Skeletal muscle satellite cell (primary cell): ENCODE data around the gene DGAT2.

Experiments
- H3K27me3 ChIP-seq: 2 replicates; pipeline ENCODE4 v1.7.0; 2013; ENCODE audit warnings: low read length; ENCODE audit not compliant: control insufficient read depth, insufficient read depth
- H3K36me3 ChIP-seq: 2 replicates; pipeline ENCODE4 v1.7.0; 2013; ENCODE audit warnings: mild to moderate bottlenecking, control low read depth, low read length; ENCODE audit not compliant: insufficient read depth
- H3K4me1 ChIP-seq: 2 replicates; pipeline ENCODE4 v1.7.0; 2013; ENCODE audit warnings: low read length; ENCODE audit not compliant: control insufficient read depth, insufficient read depth
- H3K4me2 ChIP-seq: 2 replicates; pipeline ENCODE4 v1.7.0; 2013; ENCODE audit warnings: mild to moderate bottlenecking, low read length
- H3K4me3 ChIP-seq: 2 replicates; pipeline ENCODE4 v1.7.0; 2013; ENCODE audit warnings: low read length
- H3K9ac ChIP-seq: 2 replicates; pipeline ENCODE4 v1.7.0; 2013; ENCODE audit warnings: mild to moderate bottlenecking, low read depth, low read length, moderate library complexity
- H3K9me3 ChIP-seq: replicated peaks from 2 replicates; pipeline ENCODE4 v1.7.0; 2013; ENCODE audit warnings: mild to moderate bottlenecking, control low read depth, low read length

DGAT2 gene

GRCh38 chr11:75760243-75760642 lies 8.3 kb upstream of the DGAT2 start:
- H3K36me3 ChIP-seq: no peaks in the 10 kb centered on the region

GRCh38 chr11:75760710-75761493 lies 7.7 kb upstream of the DGAT2 start:
- no peaks in the 10 kb centered on the region for H3K9me3 ChIP-seq
- H3K36me3 ChIP-seq: no peaks in the 10 kb centered on the region
- H3K9ac ChIP-seq: no peak overlapping the region
- H3K4me1 ChIP-seq: no peaks in the 10 kb centered on the region
- H3K27me3 ChIP-seq: peaks cover 50% of the 10 kb centered on the region
- H3K4me3 ChIP-seq: no peak overlapping the region
- no peak overlapping the region for H3K4me2 ChIP-seq

More at GRCh38 chr11:75760243-75760642, 8.3 kb upstream of the DGAT2 start:
- H3K4me3 ChIP-seq: no peak overlapping the region
- peaks cover 51% of the 10 kb centered on the region for H3K27me3 ChIP-seq
- no peak overlapping the region for H3K4me2 ChIP-seq
- no peaks in the 10 kb centered on the region for H3K4me1 ChIP-seq
- no peaks in the 10 kb centered on the region for H3K9me3 ChIP-seq
- no peak overlapping the region for H3K9ac ChIP-seq

- H3K9ac ChIP-seq: no peak overlapping the region
- H3K4me1 ChIP-seq: no peaks in the 10 kb centered on the region
- H3K9me3 ChIP-seq: no peaks in the 10 kb centered on the region
- H3K4me3 ChIP-seq: no peak overlapping the region
- no peaks in the 10 kb centered on the region for H3K36me3 ChIP-seq
- H3K27me3 ChIP-seq: peaks cover 55% of the 10 kb centered on the region
- H3K4me2 ChIP-seq: no peak overlapping the region
Observed at GRCh38 chr11:75762158-75762557, 6.4 kb upstream of the DGAT2 start.

GRCh38 chr11:75762885-75763284 lies 5.7 kb upstream of the DGAT2 start:
- Histone ChIP-seq H3K9ac (no peak overlapping the region), H3K36me3 (no peaks in the 10 kb centered on the region), H3K4me1 (peaks cover under 1% of the 10 kb centered on the region), H3K27me3 (peaks cover 56% of the 10 kb centered on the region), H3K4me3 (no peak overlapping the region), H3K4me2 (no peak overlapping the region), H3K9me3 (no peaks in the 10 kb centered on the region)

GRCh38 chr11:75763846-75764245 lies 4.7 kb upstream of the DGAT2 start:
- H3K4me1 ChIP-seq: peaks cover 10% of the 10 kb centered on the region
- no peak overlapping the region for H3K4me3 ChIP-seq
- H3K36me3 ChIP-seq: no peaks in the 10 kb centered on the region
- no peaks in the 10 kb centered on the region for H3K9me3 ChIP-seq
- H3K4me2 ChIP-seq: no peak overlapping the region
- no peak overlapping the region for H3K9ac ChIP-seq
- H3K27me3 ChIP-seq: peaks cover 59% of the 10 kb centered on the region

GRCh38 chr11:75765116-75765515 lies 3.5 kb upstream of the DGAT2 start:
- Histone ChIP-seq H3K9ac (no peak overlapping the region), H3K4me1 (peaks cover 12% of the 10 kb centered on the region), H3K9me3 (no peaks in the 10 kb centered on the region), H3K4me3 (no peak overlapping the region), H3K36me3 (no peaks in the 10 kb centered on the region), H3K27me3 (peaks cover 65% of the 10 kb centered on the region), H3K4me2 (no peak overlapping the region)

GRCh38 chr11:75766443-75767227 lies 1.9 kb upstream of the DGAT2 start:
- Histone ChIP-seq H3K4me1 (peaks cover 12% of the 10 kb centered on the region), H3K9me3 (no peaks in the 10 kb centered on the region), H3K27me3 (peaks cover 71% of the 10 kb centered on the region), H3K36me3 (no peaks in the 10 kb centered on the region), H3K4me3 (no peak overlapping the region), H3K9ac (no peak overlapping the region), H3K4me2 (no peak overlapping the region)

- no peaks in the 10 kb centered on the region for H3K36me3 ChIP-seq
- no peak overlapping the region for H3K4me3 ChIP-seq
- no peak overlapping the region for H3K9ac ChIP-seq
- H3K9me3 ChIP-seq: no peaks in the 10 kb centered on the region
- no peak overlapping the region for H3K4me2 ChIP-seq
- peaks cover 74% of the 10 kb centered on the region for H3K27me3 ChIP-seq
- peaks cover 12% of the 10 kb centered on the region for H3K4me1 ChIP-seq
Observed at GRCh38 chr11:75767228-75767572, 1.4 kb upstream of the DGAT2 start.

GRCh38 chr11:75767793-75768111 lies 826 bp upstream of the DGAT2 start:
- Histone ChIP-seq H3K27me3 (peaks cover 78% of the 10 kb centered on the region), H3K4me1 (peaks cover 12% of the 10 kb centered on the region), H3K36me3 (no peaks in the 10 kb centered on the region), H3K4me3 (peak overlapping the region; percentile 64), H3K4me2 (peak overlapping the region; percentile 91), H3K9ac (no peak overlapping the region), H3K9me3 (no peaks in the 10 kb centered on the region)

- H3K27me3 ChIP-seq: peaks cover 83% of the 10 kb centered on the region
- peaks cover 12% of the 10 kb centered on the region for H3K4me1 ChIP-seq
- no peak overlapping the region for H3K9ac ChIP-seq
- H3K9me3 ChIP-seq: no peaks in the 10 kb centered on the region
- peak overlapping the region; percentile 91 for H3K4me2 ChIP-seq
- H3K36me3 ChIP-seq: no peaks in the 10 kb centered on the region
- peak overlapping the region; percentile 64 for H3K4me3 ChIP-seq
Observed at GRCh38 chr11:75768909-75769771, 562 bp downstream of the DGAT2 start.

GRCh38 chr11:75770102-75770501 lies 1.5 kb downstream of the DGAT2 start:
- H3K9me3 ChIP-seq: no peaks in the 10 kb centered on the region
- H3K36me3 ChIP-seq: no peaks in the 10 kb centered on the region
- H3K27me3 ChIP-seq: peaks cover 81% of the 10 kb centered on the region
- no peak overlapping the region for H3K9ac ChIP-seq
- peaks cover 12% of the 10 kb centered on the region for H3K4me1 ChIP-seq
- no peak overlapping the region for H3K4me2 ChIP-seq
- no peak overlapping the region for H3K4me3 ChIP-seq
